Nucleus accumbens (tissue), 56 donors: ENCODE results near the gene MIEN1.
"Not testable (repeated sequence)": the region's sequence is repeated elsewhere in the genome, so short reads cannot be mapped to it uniquely, and the experiment has no call there.

Experiments used
- DNase-seq, 56 donors: peaks; one replicate each; lab custom pipeline; 2025; lab: John Stamatoyannopoulos, UW

The MIEN1 gene, protein sequence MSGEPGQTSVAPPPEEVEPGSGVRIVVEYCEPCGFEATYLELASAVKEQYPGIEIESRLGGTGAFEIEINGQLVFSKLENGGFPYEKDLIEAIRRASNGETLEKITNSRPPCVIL

DNA sequence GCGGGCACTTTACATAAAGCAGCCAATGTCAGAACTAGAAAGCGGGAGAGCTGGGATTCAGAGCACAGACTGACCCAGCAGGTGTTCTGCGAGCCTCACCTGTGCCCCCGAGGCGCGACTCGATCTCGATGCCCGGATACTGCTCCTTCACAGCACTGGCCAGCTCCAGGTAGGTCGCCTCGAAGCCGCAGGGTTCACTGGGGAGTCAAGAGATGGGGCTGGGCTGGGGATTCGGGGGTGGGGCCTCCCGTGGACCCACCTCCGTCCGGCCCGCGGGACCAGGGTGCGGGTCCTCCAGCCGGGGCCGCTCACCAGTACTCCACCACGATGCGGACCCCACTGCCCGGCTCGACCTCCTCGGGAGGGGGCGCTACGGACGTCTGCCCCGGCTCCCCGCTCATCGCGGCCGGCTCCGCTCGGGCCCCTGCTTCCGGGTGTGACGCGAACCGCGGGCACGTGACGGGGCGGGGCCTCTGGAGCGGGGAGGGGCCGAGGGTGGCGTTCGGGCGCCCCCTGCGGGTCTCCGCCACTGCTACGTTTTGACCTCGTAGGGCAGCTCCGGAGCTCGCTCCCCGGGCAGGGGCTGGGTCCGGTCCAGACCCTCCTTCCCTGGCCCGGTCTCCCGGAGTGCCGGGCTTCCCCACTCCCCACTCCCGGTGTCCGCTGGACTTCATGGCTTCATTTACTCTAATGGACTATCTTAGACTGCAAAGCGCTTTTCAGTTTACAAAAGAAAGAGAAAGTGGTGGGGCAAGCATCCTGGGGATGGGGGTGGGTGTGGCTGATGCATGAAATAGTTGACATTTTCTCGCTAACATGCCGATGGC, at the start of gene MIEN1:
Gene MIEN1, minus strand, starts transcription at position 438 of the 827 bp plus-strand sequence. Its CDS starts 37 bp downstream, at position 401.
- peak in 55 of 56 donors; percentile 22 to 97 (median 84) for DNase-seq

DNA sequence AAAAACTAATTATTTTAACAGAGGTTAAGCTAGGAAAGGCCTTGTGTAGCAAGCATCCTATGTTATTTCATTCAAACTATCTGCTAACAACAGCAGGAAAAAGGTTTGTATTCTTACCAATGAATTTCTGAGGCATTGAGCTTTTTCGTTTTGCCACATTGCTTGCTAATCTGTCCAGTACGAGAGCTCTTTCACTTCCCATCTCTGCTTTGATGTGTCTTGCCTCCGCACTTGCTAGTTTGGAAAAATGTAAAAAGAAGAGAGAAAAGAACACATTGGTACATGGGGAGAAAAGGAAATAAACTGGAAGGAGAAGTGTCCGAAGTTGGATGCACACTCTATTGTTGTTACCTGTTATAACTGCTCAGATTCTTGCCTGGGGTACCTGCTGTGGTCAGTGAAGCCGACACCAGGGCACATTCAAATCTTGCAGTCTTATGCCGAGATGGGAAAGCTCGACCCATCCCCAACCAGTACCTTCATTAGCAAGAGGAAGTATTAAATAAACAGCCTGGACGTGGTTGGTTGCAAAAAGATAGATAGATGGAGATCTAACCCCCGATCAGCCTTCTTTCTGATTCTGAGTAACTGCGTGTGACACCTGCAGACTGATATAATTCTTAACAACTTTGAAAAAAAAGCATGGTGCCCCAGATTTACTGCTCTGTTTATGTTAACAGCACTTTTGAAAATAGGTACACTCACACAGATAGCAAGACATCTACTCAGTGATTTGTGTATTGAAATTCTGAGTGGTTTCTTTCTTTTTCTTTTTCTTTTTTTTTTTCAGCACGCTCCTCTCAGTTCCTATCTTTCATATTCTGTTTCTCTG, 47.4 kb upstream of the MIEN1 start:
- no peak for DNase-seq

DNA sequence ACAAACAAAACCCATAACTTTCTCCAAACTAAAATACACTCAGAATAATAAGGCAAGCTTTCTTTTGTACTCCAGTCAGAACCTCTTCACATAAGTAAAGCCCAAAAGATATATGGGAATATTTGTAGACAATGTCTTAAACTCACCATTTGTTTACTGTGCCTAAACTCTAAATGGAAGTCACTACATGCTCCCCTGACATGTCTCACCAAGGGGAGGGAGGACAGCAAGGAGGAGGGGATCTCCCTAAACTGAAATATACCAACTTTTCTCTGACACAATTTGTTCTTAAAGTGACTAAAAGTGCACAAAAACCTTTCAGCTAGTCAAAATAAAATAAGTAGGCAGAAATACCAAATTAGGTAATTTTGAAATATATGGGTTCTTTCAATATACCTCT, 45.9 kb upstream of the MIEN1 start:
- no peak for DNase-seq

DNA sequence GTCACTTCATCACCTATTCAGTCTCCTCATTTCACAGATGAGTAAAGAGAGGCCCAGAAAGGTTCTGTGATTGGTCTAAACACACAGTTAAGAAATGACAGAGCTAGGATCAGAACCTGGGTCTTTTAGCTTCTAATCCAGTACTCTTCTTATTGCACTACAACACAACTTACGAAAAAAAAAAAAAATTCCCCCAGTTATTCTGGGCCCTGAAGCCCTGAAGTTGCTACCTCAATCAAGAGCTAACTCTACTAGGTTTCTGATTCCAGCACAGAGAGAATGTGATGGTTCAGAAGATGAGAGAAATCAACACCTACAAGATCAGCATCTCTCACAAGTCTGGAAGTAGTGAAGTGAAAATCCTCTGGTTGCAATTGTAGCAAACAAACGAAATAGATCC, 44.7 kb upstream of the MIEN1 start:
- no peak for DNase-seq

DNA sequence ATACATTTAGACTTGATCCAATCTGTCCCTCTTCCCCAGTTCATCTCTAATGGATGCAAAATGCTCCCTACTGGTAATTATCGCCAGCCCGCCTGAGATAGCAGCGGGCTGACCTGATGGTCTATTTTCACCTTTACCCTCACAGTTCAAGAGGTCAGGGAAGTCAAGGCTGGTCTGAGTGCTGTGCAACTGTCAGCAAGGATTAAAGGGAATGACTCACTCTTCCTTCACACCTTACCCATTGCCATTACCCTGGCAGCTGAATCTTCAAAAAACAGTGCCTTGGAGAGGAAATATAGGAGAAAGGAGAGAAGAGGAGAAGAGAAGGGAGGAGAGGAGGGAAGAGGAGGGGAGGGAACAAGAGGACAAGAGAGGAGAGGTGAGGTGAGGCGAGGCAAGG, 43.7 kb upstream of the MIEN1 start:
- no peak for DNase-seq

DNA sequence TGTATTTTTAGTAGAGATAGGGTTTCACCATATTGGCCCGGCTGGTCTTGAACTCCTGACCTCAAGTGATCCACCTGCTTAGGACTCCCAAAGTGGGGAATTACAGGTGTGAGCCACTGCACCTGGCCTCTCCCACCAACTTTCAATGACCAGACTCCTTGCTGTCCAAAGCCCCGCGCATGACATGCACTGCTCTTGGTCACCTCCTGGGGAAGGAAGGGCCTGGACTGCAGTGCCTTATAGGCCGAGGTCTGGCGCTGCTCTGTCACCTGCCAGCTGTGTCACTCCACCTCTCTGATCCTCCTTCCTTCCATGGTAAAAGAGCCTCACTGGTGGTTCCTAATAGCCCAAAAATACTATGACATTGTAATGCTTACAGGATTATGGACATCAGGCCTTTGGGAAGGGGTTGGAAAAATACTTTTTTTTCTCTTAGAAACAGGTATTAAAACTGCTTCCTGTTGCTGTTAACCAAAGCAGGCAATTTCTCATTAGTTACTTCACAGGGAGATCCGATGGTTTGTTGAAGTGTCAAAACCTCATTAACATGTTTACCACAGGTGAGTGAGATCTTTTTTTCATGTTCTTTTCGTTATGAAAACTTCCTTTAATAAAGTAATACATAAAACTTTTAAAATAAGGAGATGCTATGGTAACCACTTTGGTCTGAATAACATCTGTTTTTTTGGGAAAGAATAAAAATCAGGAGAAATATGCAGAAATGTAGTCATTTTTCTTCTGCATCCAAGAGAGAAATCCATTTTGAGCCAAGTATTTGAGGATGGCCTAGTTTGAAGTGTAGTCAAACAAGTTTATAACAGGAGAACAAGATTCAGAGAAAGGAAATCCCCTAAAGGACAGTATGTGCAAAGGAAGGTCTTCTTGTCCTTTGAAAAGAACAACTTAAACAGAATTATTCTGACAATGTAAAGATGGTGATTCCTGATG, 42.9 kb upstream of the MIEN1 start:
- no peak for DNase-seq

DNA sequence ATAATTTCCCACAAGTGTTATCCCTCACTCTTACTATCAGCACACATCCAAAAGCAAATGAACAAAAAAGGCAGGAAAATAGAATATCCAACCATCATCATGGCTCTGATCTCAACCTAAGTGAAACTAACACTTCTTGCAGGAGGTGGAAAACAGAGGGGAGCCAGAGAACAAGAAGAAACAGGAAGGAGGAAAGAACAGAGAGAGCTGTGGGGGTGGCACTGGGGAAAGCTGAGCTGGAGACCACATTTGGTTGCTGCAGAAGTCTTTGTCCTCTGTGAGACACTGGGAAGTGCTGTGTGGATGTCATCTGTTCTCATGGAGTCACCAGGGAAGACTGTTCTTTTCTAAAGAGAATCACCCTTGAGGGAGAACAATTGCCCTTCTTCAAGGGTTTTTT, 42.1 kb upstream of the MIEN1 start:
- no peak for DNase-seq

DNA sequence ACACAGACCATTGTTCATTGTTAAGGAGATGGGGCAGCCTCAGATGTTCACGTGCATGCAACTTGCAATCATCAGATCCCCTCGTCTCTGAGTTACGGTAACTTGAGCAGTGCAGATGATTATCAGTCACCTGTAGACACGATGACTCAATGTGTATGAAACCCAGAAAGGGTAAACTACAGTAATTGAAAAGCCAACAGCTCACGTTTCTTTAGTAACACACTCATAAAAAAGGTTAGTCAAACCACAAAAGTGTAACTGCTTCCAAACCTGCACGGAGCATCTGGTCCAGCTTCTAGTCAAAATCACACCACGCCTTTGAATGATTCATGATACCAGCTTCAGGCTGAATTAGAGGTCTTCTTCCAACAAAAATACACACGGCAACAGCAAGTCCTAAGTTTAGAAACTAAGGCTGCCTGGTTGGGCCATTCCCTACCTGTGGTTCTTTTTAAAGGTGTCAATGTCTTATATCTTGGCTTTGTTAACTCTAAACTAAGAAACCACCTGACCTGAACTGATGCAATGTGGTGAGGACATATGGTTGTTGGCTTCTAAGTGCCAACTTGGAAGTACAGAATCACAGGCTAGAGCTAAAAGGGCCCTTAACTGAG, 39.7 kb upstream of the MIEN1 start:
- no peak for DNase-seq

DNA sequence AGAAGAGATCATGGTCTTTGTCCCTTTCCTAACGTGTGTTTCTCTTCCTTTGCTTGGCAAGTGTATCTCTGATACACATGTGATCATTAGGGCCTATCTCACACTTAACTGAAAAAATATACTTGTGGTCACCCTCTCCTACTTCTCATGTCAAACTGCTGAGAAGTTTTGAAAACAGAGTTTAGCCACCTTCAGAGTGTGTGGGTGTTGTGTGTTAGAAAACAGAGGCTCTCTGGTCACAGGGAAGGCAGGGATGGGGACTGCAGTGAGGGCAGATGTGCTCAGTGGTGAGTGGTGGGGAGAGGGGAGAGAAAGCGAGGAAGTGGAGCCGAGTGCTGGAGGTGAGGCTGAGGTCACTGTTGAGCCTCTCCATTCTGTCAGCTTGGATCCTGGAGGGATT, 36.8 kb upstream of the MIEN1 start:
- no peak for DNase-seq

DNA sequence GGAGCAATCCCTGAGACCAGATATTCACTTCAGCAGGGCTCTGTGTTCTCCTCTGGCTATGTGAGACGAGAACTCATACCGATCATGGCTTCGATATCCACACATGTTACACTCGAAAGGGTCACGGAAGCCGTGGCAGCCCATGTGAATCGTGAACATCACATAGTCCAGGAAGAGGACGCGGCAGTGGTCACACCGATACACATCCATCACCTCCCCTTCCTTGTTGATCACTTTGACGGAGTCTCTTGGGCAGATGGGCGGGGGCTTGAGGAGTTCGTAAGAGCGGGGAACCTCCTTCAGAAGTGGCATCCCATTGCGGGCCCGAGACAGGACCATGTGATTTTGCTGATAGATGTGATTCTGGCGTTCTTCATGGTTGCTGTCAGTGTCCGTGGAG, 35.4 kb upstream of the MIEN1 start:
- no peak for DNase-seq

DNA sequence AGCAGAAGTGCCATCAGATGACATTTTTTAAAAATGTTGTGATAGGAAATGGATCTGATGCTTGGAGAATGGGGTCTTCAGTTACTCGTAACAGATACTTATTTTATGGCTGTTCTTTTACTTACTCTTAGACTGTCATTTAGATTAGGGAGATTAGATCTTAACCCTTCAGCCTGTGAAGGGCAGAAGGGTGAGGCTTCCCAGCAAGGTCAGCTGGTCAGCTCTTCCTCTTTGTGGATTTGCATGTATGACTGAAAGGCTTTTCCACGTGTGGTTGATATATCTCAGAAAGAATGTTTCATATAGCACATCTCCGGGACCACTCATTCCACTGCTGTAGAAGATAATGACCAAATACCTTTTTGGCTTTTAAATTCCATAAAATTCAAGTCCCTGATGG, 34.8 kb upstream of the MIEN1 start:
- DNase-seq: no peak

DNA sequence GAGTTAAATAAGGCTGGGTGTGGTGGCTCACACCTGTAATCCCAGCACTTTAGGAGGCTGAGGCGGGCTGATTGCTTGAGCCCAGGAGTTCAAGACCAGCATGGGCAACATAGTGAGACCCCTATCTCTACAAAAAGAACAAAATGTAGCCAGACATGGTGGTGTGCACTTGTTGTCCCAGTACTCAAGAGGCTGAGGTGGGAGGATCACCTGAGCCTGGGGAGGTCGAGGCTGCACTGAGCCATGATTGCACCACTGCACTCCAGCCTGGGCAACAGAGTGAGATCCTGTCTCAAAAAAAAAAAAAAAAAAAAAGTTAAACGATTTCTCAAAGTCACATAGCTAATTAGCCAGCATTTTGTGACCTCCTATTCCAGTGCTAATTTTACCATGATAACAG, 33.8 kb upstream of the MIEN1 start:
- not testable (repeated sequence) for DNase-seq

DNA sequence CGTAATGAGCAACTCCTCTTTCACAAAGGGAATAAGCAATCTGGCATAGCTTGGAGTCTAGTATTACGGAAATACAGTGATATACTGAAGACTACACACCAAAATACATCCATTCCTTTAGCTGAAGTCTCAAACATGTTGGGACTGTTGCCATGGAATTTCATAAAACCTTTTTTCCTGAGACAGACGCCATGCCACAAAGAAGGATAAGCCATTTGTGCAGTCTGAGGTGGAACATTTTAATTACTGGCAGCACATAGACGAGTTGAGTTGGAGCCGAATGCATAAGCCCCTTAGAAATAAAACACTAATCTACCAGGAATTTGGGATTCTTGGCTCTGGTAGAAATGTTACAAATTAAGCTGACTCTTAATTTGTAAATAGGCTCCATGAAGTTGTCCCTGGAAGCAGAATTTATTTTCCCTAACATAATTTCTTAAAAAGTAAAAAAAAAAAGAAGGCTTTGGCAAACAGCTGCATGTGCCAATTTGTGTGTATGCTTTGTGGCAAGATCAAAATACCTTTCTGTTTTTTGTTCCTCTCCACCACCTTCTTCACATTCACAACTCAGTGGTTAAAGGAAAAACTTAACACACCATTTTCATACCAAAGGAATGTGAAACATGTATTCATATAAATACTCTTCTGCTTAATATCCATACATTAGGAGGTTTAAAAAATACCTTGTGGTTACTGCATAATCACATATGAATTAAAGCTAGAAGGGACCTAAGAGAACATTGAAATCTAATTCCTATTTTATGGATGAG, 32.9 kb upstream of the MIEN1 start:
- no peak for DNase-seq

DNA sequence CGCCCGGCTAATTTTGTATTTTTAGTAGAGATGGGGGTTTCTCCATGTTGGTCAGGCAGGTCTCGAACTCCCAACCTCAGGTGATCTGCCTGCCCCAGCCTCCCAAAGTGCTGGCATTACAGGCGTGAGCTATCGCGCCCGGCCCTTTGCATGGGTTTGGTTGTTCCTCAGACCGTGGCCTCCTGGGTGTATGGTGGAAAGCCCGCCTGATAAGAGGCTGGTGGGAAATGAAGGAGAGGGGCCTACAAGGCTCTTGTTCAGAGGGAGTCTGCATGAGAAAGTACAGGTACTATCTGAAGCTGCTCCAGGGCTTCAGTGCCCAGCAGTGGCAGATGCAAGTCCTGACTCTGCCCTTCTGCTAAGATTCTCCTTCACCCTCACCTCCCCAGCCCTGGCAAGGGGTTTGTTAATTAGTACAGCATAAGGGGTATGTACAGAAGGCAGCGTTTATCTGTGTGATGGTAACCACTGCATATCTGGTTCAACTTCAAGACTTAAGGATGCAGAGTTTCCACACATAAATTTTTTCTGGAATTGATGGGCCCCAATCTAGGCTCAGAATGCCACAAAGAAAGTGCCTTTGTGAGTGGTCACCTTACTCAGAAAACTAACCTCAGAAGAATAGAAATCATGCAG, 31.6 kb upstream of the MIEN1 start:
- DNase-seq: no peak

DNA sequence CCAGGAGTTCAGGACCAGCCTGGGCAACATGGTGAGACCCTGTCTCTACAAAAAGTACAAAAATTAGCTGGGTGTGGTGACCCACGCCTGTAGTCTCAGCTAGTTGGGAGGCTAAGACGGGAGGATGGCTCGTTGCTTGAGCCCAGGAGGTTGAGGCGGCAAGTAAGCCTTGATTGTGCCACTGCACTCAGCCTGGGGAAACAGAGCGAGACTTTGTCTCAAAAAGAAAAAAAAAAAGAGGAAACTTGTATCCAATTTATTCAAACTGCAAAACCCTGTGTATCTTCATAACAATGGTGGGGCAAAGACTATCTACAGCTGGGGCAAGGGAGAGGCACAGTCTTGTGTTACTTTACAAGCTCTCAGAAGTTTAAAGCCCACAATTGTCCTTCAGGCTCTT, 28.9 kb upstream of the MIEN1 start:
- DNase-seq: no peak

DNA sequence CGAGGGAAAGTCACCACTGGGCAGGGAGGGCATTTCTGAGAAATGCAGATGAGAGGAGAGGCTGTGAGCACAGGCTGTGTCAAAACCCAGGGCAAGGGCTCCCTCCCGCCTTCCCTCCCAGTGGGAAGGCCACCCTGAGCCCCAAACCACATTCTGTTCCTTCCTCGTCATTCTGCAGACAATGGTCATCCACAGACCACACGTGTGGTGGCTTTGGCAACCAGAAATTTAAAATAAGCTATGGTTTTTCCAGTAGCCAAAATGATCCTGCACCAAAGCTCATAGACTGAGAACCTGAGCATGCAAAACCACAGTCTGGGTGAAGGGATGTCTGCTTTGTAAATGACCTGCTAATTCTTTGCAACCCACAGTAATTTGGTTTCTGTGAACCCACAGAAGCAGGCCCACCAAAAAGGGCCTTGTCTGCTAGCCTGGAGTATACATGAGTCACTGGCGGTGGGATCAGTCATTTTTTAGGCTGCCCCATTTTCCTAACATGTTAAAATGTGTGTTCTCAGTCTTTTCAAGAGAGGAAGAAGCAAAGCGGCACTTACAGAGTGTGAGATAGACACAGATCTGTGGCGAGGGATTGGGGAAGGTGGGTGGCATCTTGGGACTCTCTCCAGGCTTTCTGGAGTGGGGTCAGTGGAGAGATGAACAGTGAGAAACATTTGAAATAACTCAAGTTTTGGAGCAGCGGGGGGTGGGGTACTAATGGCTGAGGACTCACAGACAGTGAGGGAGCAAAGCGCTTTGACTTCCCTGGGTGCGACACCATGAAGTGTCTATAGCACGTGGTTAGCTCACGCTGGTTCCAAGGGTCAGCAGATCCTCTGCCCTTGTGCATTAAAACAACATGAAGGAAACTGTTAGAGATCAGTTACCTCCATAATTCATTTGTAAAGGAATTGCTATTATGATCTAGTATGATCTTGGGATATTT, 27.9 kb upstream of the MIEN1 start:
- no peak for DNase-seq

DNA sequence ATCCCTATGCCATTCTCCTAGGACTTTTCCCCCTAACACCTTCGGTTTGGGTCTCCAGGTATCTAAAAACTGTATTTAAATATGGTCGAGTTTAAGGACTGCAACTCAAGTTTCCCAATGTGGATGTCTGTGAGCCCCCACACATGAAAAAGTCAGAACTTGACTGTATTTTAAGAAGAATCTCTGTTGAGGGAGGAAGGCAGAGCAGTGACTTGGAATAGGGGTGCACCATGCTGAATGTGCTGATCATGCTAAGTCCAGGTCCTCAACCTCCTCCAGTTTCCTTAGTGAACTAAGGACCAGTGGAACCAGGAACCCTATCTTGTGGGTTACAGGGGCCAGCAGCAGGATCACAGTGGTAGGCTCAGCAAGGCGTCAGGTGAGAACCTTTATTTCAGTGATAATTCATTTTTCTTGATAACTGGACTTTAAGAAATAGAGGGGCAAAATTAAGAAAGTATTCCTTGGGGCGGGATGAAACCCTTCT, 26.9 kb upstream of the MIEN1 start:
- no peak for DNase-seq
